Neuronal stem cell (in vitro differentiated cells): ENCODE data around the gene OR51S1.
"Not testable (repeated sequence)": the region's sequence is repeated elsewhere in the genome, so short reads cannot be mapped to it uniquely, and the experiment has no call there.

Experiments used
- DNase-seq: peaks from one replicate; pipeline ENCODE4 v3.0.0-alpha.2; 2013; ENCODE audit warnings: low spot score
- H2AFZ ChIP-seq: one replicate; pipeline ENCODE4 v1.6.1; 2013; ENCODE audit warnings: mild to moderate bottlenecking, low read length, inconsistent platforms
- H2AK5ac ChIP-seq: 2 replicates; pipeline ENCODE4 v1.6.1; 2013; ENCODE audit warnings: low read depth, mild to moderate bottlenecking, inconsistent platforms, low read length, moderate library complexity, mixed read lengths
- H2BK120ac ChIP-seq: 2 replicates; pipeline ENCODE4 v1.6.1; 2013; ENCODE audit warnings: low read depth, mild to moderate bottlenecking, inconsistent platforms, low read length, moderate library complexity, mixed read lengths
- H2BK12ac ChIP-seq: one replicate; pipeline ENCODE4 v1.6.1; 2013; ENCODE audit warnings: low read length, inconsistent platforms
- H2BK15ac ChIP-seq: 2 replicates; pipeline ENCODE4 v1.6.1; 2013; ENCODE audit warnings: mild to moderate bottlenecking, low read length, inconsistent platforms, mixed read lengths
- H2BK5ac ChIP-seq: one replicate; pipeline ENCODE4 v1.6.1; 2013; ENCODE audit warnings: inconsistent platforms, mild to moderate bottlenecking, low read length, moderate library complexity
- H3K14ac ChIP-seq: one replicate; pipeline ENCODE4 v1.6.1; 2013; ENCODE audit warnings: low read length, inconsistent platforms
- H3K18ac ChIP-seq: 2 replicates; pipeline ENCODE4 v1.6.1; 2013; ENCODE audit warnings: low read length, inconsistent platforms
- H3K23ac ChIP-seq: 2 replicates; pipeline ENCODE4 v1.6.1; 2013; ENCODE audit warnings: low read depth, mild to moderate bottlenecking, mixed read lengths, low read length, inconsistent platforms; ENCODE audit not compliant: poor library complexity
- H3K27ac ChIP-seq: replicated peaks from 3 replicates; pipeline ENCODE4 v1.5.1; 2013; ENCODE audit warnings: low read length, inconsistent platforms
- H3K27me3 ChIP-seq, 3 experiments: 2 replicates each; pipeline ENCODE4 v1.6.1; 2013; ENCODE audit warnings: low read length in 3 of 3, mild to moderate bottlenecking in 2 of 3, inconsistent platforms in 1 of 3, low read depth in 1 of 3, mixed read lengths in 1 of 3, moderate library complexity in 1 of 3; ENCODE audit not compliant: control insufficient read depth in 3 of 3, insufficient read depth in 3 of 3
- H3K36me3 ChIP-seq, 2 donors: replicated peaks in 1 of 2; 2 replicates each; pipeline ENCODE4 v1.6.1; 2013; ENCODE audit warnings: low read length in 2 of 2; ENCODE audit not compliant: control insufficient read depth in 2 of 2, insufficient read depth in 2 of 2
- H3K4ac ChIP-seq: 2 replicates; pipeline ENCODE4 v1.6.1; 2013; ENCODE audit warnings: inconsistent platforms, mild to moderate bottlenecking, low read length, moderate library complexity
- H3K4me1 ChIP-seq, 2 donors: 1 replicate in 1 of 2; 2 replicates in 1 of 2; pipeline ENCODE4 v1.6.1; 2013; ENCODE audit warnings: low read length in 2 of 2, low read depth in 1 of 2; ENCODE audit not compliant: control insufficient read depth in 2 of 2, insufficient read depth in 1 of 2
- H3K4me2 ChIP-seq: one replicate; pipeline ENCODE4 v1.6.1; 2013; ENCODE audit warnings: mild to moderate bottlenecking, low read length, inconsistent platforms; ENCODE audit not compliant: insufficient read depth, poor library complexity, severe bottlenecking
- H3K4me3 ChIP-seq, 2 donors: 2 replicates each; pipeline ENCODE4 v1.5.1; 2013; ENCODE audit warnings: low read length in 2 of 2, mild to moderate bottlenecking in 2 of 2, inconsistent platforms in 1 of 2, moderate library complexity in 1 of 2
- H3K79me1 ChIP-seq: one replicate; pipeline ENCODE4 v1.6.1; 2013; ENCODE audit warnings: low read depth, mild to moderate bottlenecking, inconsistent platforms, low read length, moderate library complexity
- H3K9ac ChIP-seq: one replicate; pipeline ENCODE4 v1.6.1; 2013; ENCODE audit warnings: mild to moderate bottlenecking, low read depth, low read length, inconsistent platforms; ENCODE audit not compliant: poor library complexity
- H3K9me3 ChIP-seq, 2 donors: replicated peaks in 1 of 2; 2 replicates each; pipeline versions ENCODE3 to v1.6.1; 2013; ENCODE audit warnings: low read length in 2 of 2, mild to moderate bottlenecking in 2 of 2, inconsistent platforms in 1 of 2, low read depth in 1 of 2, mixed read lengths in 1 of 2, moderate library complexity in 1 of 2; ENCODE audit not compliant: control insufficient read depth in 2 of 2, insufficient read depth in 1 of 2
- H4K8ac ChIP-seq: one replicate; pipeline ENCODE4 v1.6.1; 2013; ENCODE audit warnings: low read depth, mild to moderate bottlenecking, inconsistent platforms, low read length, moderate library complexity
- H4K91ac ChIP-seq: one replicate; pipeline ENCODE4 v1.6.1; 2013; ENCODE audit warnings: low read length, low read depth, mild to moderate bottlenecking, inconsistent platforms; ENCODE audit not compliant: poor library complexity
- WGBS, 2 donors: extraction: QIAGEN DNeasy Blood & Tissue Kit; methylation state at CpG; one replicate each; pipeline ENCODE4 v1.1.7; 2013; ENCODE audit warnings: missing lambda C conversion rate in 2 of 2, mixed read lengths in 1 of 2; ENCODE audit not compliant: insufficient read length in 2 of 2, insufficient replicate concordance in 1 of 2; ENCODE audit errors: extremely low coverage in 2 of 2; 5-methylcytosine and 5-hydroxymethylcytosine counted together

Gene OR51S1

DNA sequence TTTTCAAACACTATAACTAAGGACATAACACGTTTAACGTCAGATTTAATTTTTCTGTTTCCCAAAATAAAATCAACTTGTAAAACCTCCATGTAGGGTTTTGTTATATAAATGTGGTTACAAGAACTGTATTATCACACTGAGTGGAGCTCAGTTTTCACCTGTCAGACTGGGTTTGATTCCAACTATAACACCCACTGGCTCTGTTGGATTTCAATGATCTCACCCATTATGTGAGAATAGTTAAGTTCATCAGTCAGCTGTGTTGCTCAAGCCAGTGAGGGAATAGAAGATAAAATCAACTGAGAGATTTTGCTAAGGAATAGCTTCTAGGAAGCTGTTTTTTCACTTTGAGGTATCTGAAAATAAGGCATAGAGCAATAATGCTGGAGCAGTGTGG lies 39.8 kb downstream of the OR51S1 start:
- no peak overlapping the region for H3K4ac ChIP-seq
- no peak for DNase-seq
- H4K8ac ChIP-seq: no peak overlapping the region
- no peak overlapping the region for H2BK5ac ChIP-seq
- no peak overlapping the region for H2AFZ ChIP-seq
- no peak overlapping the region for H2BK15ac ChIP-seq
- no peaks in the 10 kb centered on the region for H3K9me3 ChIP-seq
- no peak overlapping the region for H4K91ac ChIP-seq
- H3K18ac ChIP-seq: no peak overlapping the region
- no peak overlapping the region for H2BK120ac ChIP-seq
- no peak overlapping the region for H3K4me3 ChIP-seq
- WGBS, 2 donors: no CpG with 5 or more reads among the region's 2 CpGs
- H3K27ac ChIP-seq: no peak overlapping the region
- H3K27me3 ChIP-seq: no peaks in the 10 kb centered on the region
- no peak overlapping the region for H2AK5ac ChIP-seq
- H3K14ac ChIP-seq: no peak overlapping the region
- no peak overlapping the region for H3K23ac ChIP-seq
- no peaks in the 10 kb centered on the region for H3K36me3 ChIP-seq
- no peak overlapping the region for H3K4me2 ChIP-seq
- no peaks in the 10 kb centered on the region for H3K79me1 ChIP-seq
- no peak overlapping the region for H3K9ac ChIP-seq
- H2BK12ac ChIP-seq: no peak overlapping the region
- no peaks in the 10 kb centered on the region for H3K4me1 ChIP-seq

DNA sequence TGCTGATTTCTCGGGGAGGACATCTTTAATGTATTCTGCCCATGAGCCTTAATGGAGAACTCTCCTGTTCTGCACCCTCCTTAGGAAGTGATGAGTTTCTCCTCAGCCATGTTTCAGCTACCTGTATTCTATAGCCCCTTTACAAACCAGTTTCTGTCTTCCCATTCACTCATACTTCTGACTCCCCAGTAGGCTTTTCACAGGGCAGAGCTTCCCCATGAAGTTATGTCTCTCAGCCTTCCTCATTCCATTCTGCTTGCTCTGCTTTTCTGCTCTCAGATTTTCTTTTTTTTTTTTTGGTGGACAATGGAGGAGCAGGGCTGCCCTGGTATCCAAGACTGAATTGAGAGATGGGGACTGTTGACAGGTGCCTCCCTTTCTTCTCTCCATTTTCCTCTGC lies 40.5 kb downstream of the OR51S1 start:
- H2BK5ac ChIP-seq: no peak overlapping the region
- no peak overlapping the region for H3K4me3 ChIP-seq
- no peak overlapping the region for H3K4ac ChIP-seq
- no peak overlapping the region for H3K27ac ChIP-seq
- no CpG with 5 or more reads among the region's 1 CpG for WGBS, 2 donors
- H3K9ac ChIP-seq: no peak overlapping the region
- H2AFZ ChIP-seq: no peak overlapping the region
- DNase-seq: no peak
- H2BK12ac ChIP-seq: no peak overlapping the region
- no peaks in the 10 kb centered on the region for H3K4me1 ChIP-seq
- no peaks in the 10 kb centered on the region for H3K79me1 ChIP-seq
- H3K36me3 ChIP-seq: no peaks in the 10 kb centered on the region
- no peaks in the 10 kb centered on the region for H3K27me3 ChIP-seq
- no peak overlapping the region for H2BK120ac ChIP-seq
- no peak overlapping the region for H3K18ac ChIP-seq
- no peak overlapping the region for H2AK5ac ChIP-seq
- H3K9me3 ChIP-seq: no peaks in the 10 kb centered on the region
- H3K4me2 ChIP-seq: no peak overlapping the region
- H3K23ac ChIP-seq: no peak overlapping the region
- H3K14ac ChIP-seq: no peak overlapping the region
- no peak overlapping the region for H4K8ac ChIP-seq
- H2BK15ac ChIP-seq: no peak overlapping the region
- no peak overlapping the region for H4K91ac ChIP-seq

- H2AK5ac ChIP-seq: no peak within 1 kb of the TSS
- H3K79me1 ChIP-seq: no peaks in the 10 kb centered on the region
- no peak within 1 kb of the TSS for H2BK15ac ChIP-seq
- no peak within 1 kb of the TSS for H3K4ac ChIP-seq
- no peak within 1 kb of the TSS for H4K8ac ChIP-seq
- H2BK12ac ChIP-seq: no peak within 1 kb of the TSS
- no peak within 1 kb of the TSS for H2AFZ ChIP-seq
- no peaks in the 10 kb centered on the region for H3K27me3 ChIP-seq
- H2BK120ac ChIP-seq: no peak within 1 kb of the TSS
- no peak within 1 kb of the TSS for H3K27ac ChIP-seq
- no CpG with 5 or more reads among the region's 3 CpGs for WGBS, 2 donors
- no peak for DNase-seq
- no peaks in the 10 kb centered on the region for H3K4me1 ChIP-seq
- no peak within 1 kb of the TSS for H3K9ac ChIP-seq
- H3K9me3 ChIP-seq: no peaks in the 10 kb centered on the region
- no peak within 1 kb of the TSS for H4K91ac ChIP-seq
- no peak within 1 kb of the TSS for H3K14ac ChIP-seq
- no peak within 1 kb of the TSS for H3K18ac ChIP-seq
- no peak within 1 kb of the TSS for H3K4me2 ChIP-seq
- no peaks in the 10 kb centered on the region for H3K36me3 ChIP-seq
- H3K4me3 ChIP-seq: no peak within 1 kb of the TSS
- H2BK5ac ChIP-seq: no peak within 1 kb of the TSS
- no peak within 1 kb of the TSS for H3K23ac ChIP-seq
Observed at GRCh38 chr11:4804280-4804679, 44.7 kb downstream of the OR51S1 start, which contains the start of gene OR52R1. Gene OR52R1 (minus strand): TSS chr11:4804380. CDS start chr11:4804380, 0 bp downstream.

GRCh38 chr11:4801316-4801715 lies 47.7 kb downstream of the OR51S1 start:
- WGBS, 2 donors: no CpG with 5 or more reads among the region's 5 CpGs
- not testable (repeated sequence) for H2BK5ac ChIP-seq, H3K27me3 ChIP-seq, H4K91ac ChIP-seq, H2AK5ac ChIP-seq, H2BK12ac ChIP-seq, H2BK120ac ChIP-seq, H3K4me1 ChIP-seq, H3K79me1 ChIP-seq, H2AFZ ChIP-seq, H2BK15ac ChIP-seq, DNase-seq, H3K4me2 ChIP-seq, H3K23ac ChIP-seq, H3K4ac ChIP-seq, H3K18ac ChIP-seq, H3K9ac ChIP-seq, H3K9me3 ChIP-seq, H3K27ac ChIP-seq, H4K8ac ChIP-seq, H3K14ac ChIP-seq, H3K4me3 ChIP-seq, H3K36me3 ChIP-seq
